GM18861 (cell line): ENCODE results near the gene STARD9.
"Not testable (repeated sequence)": the region's sequence is repeated elsewhere in the genome, so short reads cannot be mapped to it uniquely, and the experiment has no call there.

Experiments
- ATAC-seq: cut with Tn5 transposase; IDR thresholded peaks from one replicate; pipeline ENCODE4 v1.9.1; 2021; ENCODE audit not compliant: unreplicated experiment

The STARD9 gene

GRCh38 chr15:42759093-42759492 is 183.7 kb downstream of the STARD9 start:
- no peak for ATAC-seq

GRCh38 chr15:42760759-42761158 is 185.4 kb downstream of the STARD9 start:
- no peak for ATAC-seq

GRCh38 chr15:42761813-42762212 is 186.4 kb downstream of the STARD9 start:
- ATAC-seq, result not testable (repeated sequence)

- ATAC-seq, result not testable (repeated sequence)
These were observed 188.8 kb downstream of the STARD9 start for GRCh38 chr15:42764154-42764731.

- not testable (repeated sequence) for ATAC-seq
These were observed 190.7 kb downstream of the STARD9 start for GRCh38 chr15:42766109-42766508.
